WTC11 (cell line): Measurements from ENCODE around the gene ENTPD8. TPM values are rescaled to one million over a fixed set of nuclear protein-coding genes. Genes with fewer than 3 reads are reported as not detected.

Experiments used
- ATAC-seq: fragments of 200-7000 bp; cut with Tn5 transposase; 2 replicates; pipeline ENCODE4 v1.10.0; 2021; ENCODE audit warnings: mild to moderate bottlenecking, moderate library complexity
- CTCF ChIA-PET: fragments of 300-600 bp; sonication (Branson Sonifier 250); formaldehyde crosslinking; loops from one replicate; lab custom pipeline; 2021; ENCODE audit warnings: antibody characterized with exemption; lab: Charles Lee
- POLR2A ChIA-PET: fragments of 350-600 bp; sonication (Branson Sonifier 250); formaldehyde crosslinking; loops from one replicate; lab custom pipeline; 2021; ENCODE audit warnings: antibody characterized with exemption; lab: Charles Lee
- DNase-seq: peaks from one replicate; pipeline ENCODE4 v3.0.0; 2021; ENCODE audit warnings: low spot score
- H3K27ac Mint-ChIP-seq: 2 replicates; pipeline ENCODE4 v1.8.0; 2021; ENCODE audit warnings: mixed read lengths
- H3K27me3 Mint-ChIP-seq: 2 replicates; pipeline ENCODE4 v1.8.0; 2021; ENCODE audit warnings: low read depth, mild to moderate bottlenecking, moderate library complexity, mixed read lengths
- H3K36me3 Mint-ChIP-seq: 2 replicates; pipeline ENCODE4 v1.8.0; 2021; ENCODE audit warnings: mixed read lengths
- H3K4me1 Mint-ChIP-seq: 2 replicates; pipeline ENCODE4 v1.8.0; 2022; ENCODE audit warnings: mixed read lengths
- H3K4me3 Mint-ChIP-seq: 2 replicates; pipeline ENCODE4 v1.8.0; 2021; ENCODE audit warnings: mild to moderate bottlenecking, moderate library complexity, mixed read lengths
- H3K9me3 Mint-ChIP-seq: 2 replicates; pipeline ENCODE4 v1.8.0; 2021; ENCODE audit warnings: mixed read lengths
- CBFB ChIP-seq: sonication (generic); formaldehyde crosslinking; IDR thresholded peaks from 2 replicates; pipeline ENCODE4 v1.8.1; 2022; ENCODE audit warnings: mild to moderate bottlenecking, low read depth, missing genetic modification reagents
- ETV6 ChIP-seq: sonication (generic); formaldehyde crosslinking; IDR thresholded peaks from 2 replicates; pipeline ENCODE4 v1.8.1; 2022; ENCODE audit warnings: mild to moderate bottlenecking, missing genetic modification reagents
- FOXP1 ChIP-seq: sonication (generic); formaldehyde crosslinking; IDR thresholded peaks from 2 replicates; pipeline ENCODE4 v1.8.0; 2022; ENCODE audit warnings: missing genetic modification reagents, mild to moderate bottlenecking, moderate library complexity, borderline replicate concordance
- FOXP4 ChIP-seq: sonication (generic); formaldehyde crosslinking; IDR thresholded peaks from 2 replicates; pipeline ENCODE4 v1.8.0; 2022; ENCODE audit warnings: mild to moderate bottlenecking, missing genetic modification reagents
- HMGXB4 ChIP-seq: sonication (generic); formaldehyde crosslinking; IDR thresholded peaks from 2 replicates; pipeline ENCODE4 v1.8.1; 2023; ENCODE audit warnings: mild to moderate bottlenecking, moderate library complexity, missing genetic modification reagents
- JUN ChIP-seq: sonication (generic); formaldehyde crosslinking; IDR thresholded peaks from 2 replicates; pipeline ENCODE4 v1.8.0; 2023; ENCODE audit warnings: mild to moderate bottlenecking, missing genetic modification reagents
- KAT7 ChIP-seq: sonication (generic); formaldehyde crosslinking; IDR thresholded peaks from 2 replicates; pipeline ENCODE4 v1.8.1; 2023; ENCODE audit warnings: missing genetic modification reagents, mild to moderate bottlenecking, borderline replicate concordance
- MLX ChIP-seq: sonication (generic); formaldehyde crosslinking; IDR thresholded peaks from 2 replicates; pipeline ENCODE4 v1.8.1; 2023; ENCODE audit warnings: mild to moderate bottlenecking, missing genetic modification reagents, moderate library complexity
- NR2C2 ChIP-seq: sonication (generic); formaldehyde crosslinking; IDR thresholded peaks from 2 replicates; pipeline ENCODE4 v1.8.0; 2022; ENCODE audit warnings: mild to moderate bottlenecking, missing genetic modification reagents
- OVOL2 ChIP-seq: fragments of 250-450 bp; sonication (Bioruptor Pico); IDR thresholded peaks from 2 replicates; pipeline ENCODE4 v1.9.0; 2021; ENCODE audit warnings: mild to moderate bottlenecking, borderline replicate concordance
- PREB ChIP-seq: sonication (generic); formaldehyde crosslinking; IDR thresholded peaks from 2 replicates; pipeline ENCODE4 v1.8.1; 2022; ENCODE audit warnings: mild to moderate bottlenecking, missing genetic modification reagents, moderate library complexity, borderline replicate concordance
- PRRX2 ChIP-seq: fragments of 250-450 bp; sonication (Bioruptor Pico); IDR thresholded peaks from 2 replicates; pipeline ENCODE4 v1.8.0; 2021; ENCODE audit warnings: mild to moderate bottlenecking
- TCF7 ChIP-seq: sonication (generic); formaldehyde crosslinking; IDR thresholded peaks from 2 replicates; pipeline ENCODE4 v1.8.0; 2022; ENCODE audit warnings: mild to moderate bottlenecking, low read depth, missing genetic modification reagents, moderate library complexity
- ZBTB21 ChIP-seq: sonication (generic); formaldehyde crosslinking; IDR thresholded peaks from 2 replicates; pipeline ENCODE4 v1.8.1; 2023; ENCODE audit warnings: mild to moderate bottlenecking, missing genetic modification reagents, borderline replicate concordance
- ZNF138 ChIP-seq: sonication (generic); formaldehyde crosslinking; conservative IDR thresholded peaks from 2 replicates; pipeline ENCODE4 v1.8.1; 2022; ENCODE audit warnings: mild to moderate bottlenecking, moderate library complexity, missing genetic modification reagents
- ZNF423 ChIP-seq: fragments of 250-450 bp; sonication (Bioruptor Pico); IDR thresholded peaks from 2 replicates; pipeline ENCODE4 v2.1.2; 2022; ENCODE audit warnings: mild to moderate bottlenecking, moderate library complexity
- ZNF532 ChIP-seq: fragments of 250-450 bp; sonication (Bioruptor Pico); IDR thresholded peaks from 2 replicates; pipeline ENCODE4 v1.9.0; 2021; ENCODE audit warnings: mild to moderate bottlenecking, borderline replicate concordance
- total RNA-seq: library from RNA; stranded (reverse); gene quantifications from 3 replicates; pipeline ENCODE4 v1.2.3, GENCODE V29; 2021
- TF ChIP-seq, protein P1 (sequence below): sonication (generic); formaldehyde crosslinking; IDR thresholded peaks from 2 replicates; pipeline ENCODE4 v1.8.0; 2023; ENCODE audit warnings: mild to moderate bottlenecking, missing genetic modification reagents
- TF ChIP-seq, protein P2 (sequence below): sonication (generic); formaldehyde crosslinking; IDR thresholded peaks from 2 replicates; pipeline ENCODE4 v1.8.1; 2023; ENCODE audit warnings: mild to moderate bottlenecking, missing genetic modification reagents, moderate library complexity

Gene ENTPD8
- total RNA-seq, 1 experiment from 2014 or later: 2.3 TPM

GRCh38 chr9:137475666-137476065 is 34.5 kb upstream of the ENTPD8 start:
- ATAC-seq: no peak
- Mint-ChIP-seq H3K27me3 (peaks cover 10% of the 10 kb centered on the region; the same call in 1 of the 2 replicates), H3K4me3 (no peak overlapping the region), H3K36me3 (peaks cover 21% of the 10 kb centered on the region), H3K4me1 (0 out of 2 replicates have a peak, but pooled peaks cover 4% of the 10 kb centered on the region), H3K9me3 (peaks cover 28% of the 10 kb centered on the region), H3K27ac (no peak overlapping the region)
- DNase-seq: no peak
- ChIA-PET POLR2A (no interaction called here), CTCF (no interaction called here)
- TF ChIP-seq JUN (CRISPR knock-in tag) (no peak), FOXP4 (no peak), KAT7 (CRISPR knock-in tag) (no peak), OVOL2 (CRISPR knock-in tag) (no peak), FOXP1 (CRISPR knock-in tag) (no peak), ZNF138 (no peak), MLX (no peak), ZBTB21 (CRISPR knock-in tag) (no peak), NR2C2 (no peak)
- TF ChIP-seq, protein P1, sequence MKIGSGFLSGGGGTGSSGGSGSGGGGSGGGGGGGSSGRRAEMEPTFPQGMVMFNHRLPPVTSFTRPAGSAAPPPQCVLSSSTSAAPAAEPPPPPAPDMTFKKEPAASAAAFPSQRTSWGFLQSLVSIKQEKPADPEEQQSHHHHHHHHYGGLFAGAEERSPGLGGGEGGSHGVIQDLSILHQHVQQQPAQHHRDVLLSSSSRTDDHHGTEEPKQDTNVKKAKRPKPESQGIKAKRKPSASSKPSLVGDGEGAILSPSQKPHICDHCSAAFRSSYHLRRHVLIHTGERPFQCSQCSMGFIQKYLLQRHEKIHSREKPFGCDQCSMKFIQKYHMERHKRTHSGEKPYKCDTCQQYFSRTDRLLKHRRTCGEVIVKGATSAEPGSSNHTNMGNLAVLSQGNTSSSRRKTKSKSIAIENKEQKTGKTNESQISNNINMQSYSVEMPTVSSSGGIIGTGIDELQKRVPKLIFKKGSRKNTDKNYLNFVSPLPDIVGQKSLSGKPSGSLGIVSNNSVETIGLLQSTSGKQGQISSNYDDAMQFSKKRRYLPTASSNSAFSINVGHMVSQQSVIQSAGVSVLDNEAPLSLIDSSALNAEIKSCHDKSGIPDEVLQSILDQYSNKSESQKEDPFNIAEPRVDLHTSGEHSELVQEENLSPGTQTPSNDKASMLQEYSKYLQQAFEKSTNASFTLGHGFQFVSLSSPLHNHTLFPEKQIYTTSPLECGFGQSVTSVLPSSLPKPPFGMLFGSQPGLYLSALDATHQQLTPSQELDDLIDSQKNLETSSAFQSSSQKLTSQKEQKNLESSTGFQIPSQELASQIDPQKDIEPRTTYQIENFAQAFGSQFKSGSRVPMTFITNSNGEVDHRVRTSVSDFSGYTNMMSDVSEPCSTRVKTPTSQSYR: no peak

DNA sequence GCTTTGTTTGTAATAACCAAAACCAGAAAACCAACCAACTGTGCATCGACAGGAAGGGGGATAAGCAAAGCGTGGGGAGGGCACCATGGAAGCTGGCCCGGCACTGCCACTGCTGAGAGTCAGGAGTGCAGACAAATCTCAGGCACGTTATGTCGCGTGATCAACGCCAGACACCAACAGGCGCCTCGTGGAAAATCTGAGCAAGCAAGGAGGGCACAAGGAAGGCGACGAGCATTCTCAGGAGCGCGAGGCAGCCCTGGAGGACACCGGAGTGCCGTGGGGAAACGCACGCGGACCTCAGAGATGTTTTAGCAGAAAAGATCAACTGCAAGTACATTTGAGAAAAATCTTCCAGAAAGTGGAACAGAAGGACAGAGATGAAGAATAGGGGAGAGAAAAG is 33.1 kb upstream of the ENTPD8 start:
- Mint-ChIP-seq H3K9me3 (peaks cover 28% of the 10 kb centered on the region), H3K4me3 (no peak overlapping the region), H3K4me1 (0 out of 2 replicates have a peak, but pooled peaks cover under 1% of the 10 kb centered on the region), H3K27ac (no peak overlapping the region), H3K27me3 (peaks cover 10% of the 10 kb centered on the region; the same call in 1 of the 2 replicates), H3K36me3 (peaks cover 21% of the 10 kb centered on the region)
- DNase-seq: no peak
- CTCF ChIA-PET: interaction anchor here (0.7 kb wide), 1 partner anchor 26 kb away, joined by 3 read pairs; no protein-coding TSS in a partner anchor
- POLR2A ChIA-PET: no interaction called here
- no peak for ATAC-seq
- TF ChIP-seq ETV6 (no peak), PREB (no peak), PRRX2 (CRISPR knock-in tag) (no peak), CBFB (no peak), TCF7 (CRISPR knock-in tag) (no peak), ZNF423 (no peak), JUN (CRISPR knock-in tag) (no peak), KAT7 (CRISPR knock-in tag) (no peak), ZNF532 (CRISPR knock-in tag) (no peak), HMGXB4 (CRISPR knock-in tag) (no peak)
- TF ChIP-seq, protein P2, sequence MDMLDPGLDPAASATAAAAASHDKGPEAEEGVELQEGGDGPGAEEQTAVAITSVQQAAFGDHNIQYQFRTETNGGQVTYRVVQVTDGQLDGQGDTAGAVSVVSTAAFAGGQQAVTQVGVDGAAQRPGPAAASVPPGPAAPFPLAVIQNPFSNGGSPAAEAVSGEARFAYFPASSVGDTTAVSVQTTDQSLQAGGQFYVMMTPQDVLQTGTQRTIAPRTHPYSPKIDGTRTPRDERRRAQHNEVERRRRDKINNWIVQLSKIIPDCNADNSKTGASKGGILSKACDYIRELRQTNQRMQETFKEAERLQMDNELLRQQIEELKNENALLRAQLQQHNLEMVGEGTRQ (CRISPR knock-in tag): no peak
